ENCODE measurements around the gene PLAC9. TPM values are rescaled to one million over a fixed set of nuclear protein-coding genes. Genes with fewer than 3 reads are reported as not detected.

Gene PLAC9
- total RNA-seq, 2 donors from 2014 or later = 25.5 to 36.3 TPM

DNA sequence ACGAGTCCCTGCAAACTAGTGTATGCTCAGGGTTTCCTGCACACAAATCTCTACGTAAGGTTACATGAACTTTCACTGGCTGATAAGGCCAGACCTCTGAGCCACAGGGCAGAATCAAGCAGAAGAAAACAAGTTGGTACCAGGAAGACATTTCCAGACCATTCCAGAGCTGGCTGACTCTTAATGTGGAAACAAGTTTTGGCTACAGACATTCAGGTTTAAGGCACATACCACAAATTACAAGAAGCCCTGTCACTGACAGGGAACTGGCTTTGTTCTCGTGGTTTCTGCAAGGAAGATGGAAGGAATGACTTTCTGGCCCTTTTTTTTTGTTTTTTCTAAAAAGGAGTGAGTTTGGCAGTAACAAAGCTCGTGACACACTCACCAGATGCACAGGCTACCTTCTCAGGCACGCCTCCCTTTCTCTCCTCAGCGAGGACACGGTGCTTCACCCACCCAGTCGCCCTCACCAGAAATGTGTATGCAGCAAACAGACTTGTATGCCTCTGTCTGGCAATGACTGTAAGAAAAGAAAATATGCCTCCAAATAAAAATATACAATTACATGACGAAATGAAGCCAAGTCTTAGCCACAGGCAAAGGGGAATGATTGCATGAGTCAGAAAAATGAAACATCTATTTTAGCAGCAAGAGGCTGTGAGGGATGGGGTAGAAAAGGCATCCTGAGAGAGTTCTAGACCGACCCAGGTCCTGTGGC lies 22.6 kb downstream of the PLAC9 start:
- H3K27me3 ChIP-seq = no peaks in the 10 kb centered on the region
- no peak for DNase-seq (ENCODE audit: low spot score)
- H3K4me1 ChIP-seq = peaks cover 0 to 32% of the 10 kb centered on the region in 2 donors
- TF ChIP-seq, protein P1, sequence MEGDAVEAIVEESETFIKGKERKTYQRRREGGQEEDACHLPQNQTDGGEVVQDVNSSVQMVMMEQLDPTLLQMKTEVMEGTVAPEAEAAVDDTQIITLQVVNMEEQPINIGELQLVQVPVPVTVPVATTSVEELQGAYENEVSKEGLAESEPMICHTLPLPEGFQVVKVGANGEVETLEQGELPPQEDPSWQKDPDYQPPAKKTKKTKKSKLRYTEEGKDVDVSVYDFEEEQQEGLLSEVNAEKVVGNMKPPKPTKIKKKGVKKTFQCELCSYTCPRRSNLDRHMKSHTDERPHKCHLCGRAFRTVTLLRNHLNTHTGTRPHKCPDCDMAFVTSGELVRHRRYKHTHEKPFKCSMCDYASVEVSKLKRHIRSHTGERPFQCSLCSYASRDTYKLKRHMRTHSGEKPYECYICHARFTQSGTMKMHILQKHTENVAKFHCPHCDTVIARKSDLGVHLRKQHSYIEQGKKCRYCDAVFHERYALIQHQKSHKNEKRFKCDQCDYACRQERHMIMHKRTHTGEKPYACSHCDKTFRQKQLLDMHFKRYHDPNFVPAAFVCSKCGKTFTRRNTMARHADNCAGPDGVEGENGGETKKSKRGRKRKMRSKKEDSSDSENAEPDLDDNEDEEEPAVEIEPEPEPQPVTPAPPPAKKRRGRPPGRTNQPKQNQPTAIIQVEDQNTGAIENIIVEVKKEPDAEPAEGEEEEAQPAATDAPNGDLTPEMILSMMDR (IDR thresholded peaks at IDR 0.05) = no peak
- no peaks in the 10 kb centered on the region for H3K9me3 ChIP-seq
- peak overlapping the region; percentile 54 to 85 for H3K27ac ChIP-seq
- H3K36me3 ChIP-seq = peaks cover 78% of the 10 kb centered on the region
- no peak overlapping the region for H3K4me3 ChIP-seq

DNA sequence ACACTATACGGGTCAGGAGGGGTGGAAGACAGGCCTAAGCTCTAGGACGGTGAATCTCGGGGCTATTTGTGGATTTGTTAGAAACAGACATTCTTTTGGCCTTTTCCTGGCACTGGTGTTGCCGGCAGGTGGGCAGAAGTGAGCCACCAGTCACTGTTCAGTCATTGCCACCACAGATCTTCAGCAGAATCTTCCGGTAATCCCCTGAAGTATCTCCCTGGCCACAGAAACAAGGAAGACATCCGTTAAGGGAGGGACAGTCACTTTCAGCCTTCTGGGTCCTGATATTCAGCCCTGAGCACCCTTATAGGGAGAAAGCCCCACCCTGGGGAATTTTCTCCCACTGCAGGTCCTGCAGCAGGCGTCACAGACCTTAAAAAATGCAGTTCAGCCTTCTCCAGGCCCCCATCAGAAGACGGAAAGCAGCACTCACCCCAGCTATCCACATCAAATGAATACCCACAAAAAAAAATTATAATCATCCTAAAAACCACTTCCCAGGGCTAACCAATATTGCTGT lies 23.2 kb downstream of the PLAC9 start:
- TF ChIP-seq, protein P1 (IDR thresholded peaks at IDR 0.05) = no peak
- no peaks in the 10 kb centered on the region for H3K9me3 ChIP-seq
- no peak for DNase-seq (ENCODE audit: low spot score)
- no peak overlapping the region for H3K4me3 ChIP-seq
- H3K36me3 ChIP-seq = peaks cover 77% of the 10 kb centered on the region
- H3K27ac ChIP-seq = peak overlapping the region; percentile 54 to 85
- peaks cover 0 to 37% of the 10 kb centered on the region in 2 donors for H3K4me1 ChIP-seq
- H3K27me3 ChIP-seq = no peaks in the 10 kb centered on the region

DNA sequence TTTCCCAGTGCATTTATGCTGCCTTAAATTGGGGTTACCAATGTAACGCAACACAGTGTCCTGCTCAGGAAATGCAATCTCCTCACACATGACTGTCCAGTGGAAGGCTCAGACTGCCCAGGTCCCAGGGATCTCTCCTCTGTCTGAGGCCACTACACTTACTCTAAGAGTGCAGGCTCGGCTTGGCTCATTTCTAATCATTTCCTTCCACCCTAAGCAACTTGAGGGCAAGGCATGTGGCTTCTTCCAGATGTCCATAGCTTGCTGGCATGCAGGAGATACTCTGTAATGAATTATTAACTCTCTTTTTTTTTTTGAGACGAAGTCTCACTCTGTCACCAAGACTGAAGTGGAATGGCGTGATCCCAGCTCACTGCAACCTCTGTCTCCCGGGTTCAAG lies 23.7 kb downstream of the PLAC9 start:
- peak overlapping the region; percentile 54 to 85 for H3K27ac ChIP-seq
- TF ChIP-seq, protein P1 (IDR thresholded peaks at IDR 0.05) = no peak

DNA sequence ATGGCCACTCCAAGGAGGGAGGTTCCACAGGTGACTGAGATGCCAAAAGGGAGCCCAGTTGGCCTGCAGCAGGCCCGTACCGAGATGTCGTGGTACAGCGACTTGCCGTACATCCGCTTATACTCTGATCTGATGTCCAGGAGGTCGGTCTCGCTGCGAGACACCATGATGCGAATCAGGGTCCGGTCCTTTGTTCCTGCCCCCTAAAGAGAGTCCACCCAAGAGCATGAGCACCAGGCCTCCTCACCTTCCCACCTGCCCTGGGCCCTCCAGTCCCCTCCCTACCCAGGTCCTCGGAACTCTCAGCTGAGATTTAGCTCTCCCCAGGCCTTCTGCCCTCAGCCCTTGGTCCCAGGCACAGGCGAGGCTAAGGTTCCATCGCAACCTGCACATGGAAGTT lies 25.0 kb downstream of the PLAC9 start:
- H3K9me3 ChIP-seq = no peaks in the 10 kb centered on the region
- no peak overlapping the region for H3K4me3 ChIP-seq
- no peak for DNase-seq (ENCODE audit: low spot score)
- H3K4me1 ChIP-seq = peaks cover 0 to 44% of the 10 kb centered on the region in 2 donors
- no peaks in the 10 kb centered on the region for H3K27me3 ChIP-seq
- peaks cover 77% of the 10 kb centered on the region for H3K36me3 ChIP-seq
- H3K27ac ChIP-seq = peak overlapping the region; percentile 85 to 86
- TF ChIP-seq, protein P1 (IDR thresholded peaks at IDR 0.05) = no peak

More for the DNA sequence above, 23.7 kb downstream of the PLAC9 start:
- H3K36me3 ChIP-seq = peaks cover 77% of the 10 kb centered on the region
- no peak for DNase-seq (ENCODE audit: low spot score)
- no peak overlapping the region for H3K4me3 ChIP-seq
- no peaks in the 10 kb centered on the region for H3K9me3 ChIP-seq
- H3K27me3 ChIP-seq = no peaks in the 10 kb centered on the region
- H3K4me1 ChIP-seq = peaks cover 0 to 42% of the 10 kb centered on the region in 2 donors

DNA sequence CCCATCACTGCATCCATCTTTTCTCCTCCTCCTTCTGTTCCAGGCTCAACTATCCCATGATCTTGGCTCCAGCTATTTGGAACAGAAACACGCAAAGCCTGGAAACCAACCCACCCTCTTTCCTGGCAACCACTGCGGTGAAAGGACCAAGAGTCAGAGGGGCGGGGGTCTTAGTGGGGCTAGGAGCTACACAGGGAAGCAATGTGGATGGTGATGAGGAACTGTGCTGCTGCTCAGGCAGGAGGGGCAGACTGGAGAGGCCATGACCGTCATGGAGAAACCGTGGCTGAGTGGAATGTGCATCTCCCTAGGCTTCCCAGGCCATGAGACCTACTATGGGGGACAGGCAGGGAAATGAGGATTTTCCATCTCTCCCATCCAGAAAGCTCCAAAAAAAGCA lies 25.6 kb downstream of the PLAC9 start:
- no peak for DNase-seq (ENCODE audit: low spot score)
- H3K27me3 ChIP-seq = no peaks in the 10 kb centered on the region
- H3K4me1 ChIP-seq = peaks cover 0 to 44% of the 10 kb centered on the region in 2 donors
- no peak overlapping the region for H3K4me3 ChIP-seq
- H3K9me3 ChIP-seq = no peaks in the 10 kb centered on the region
- H3K36me3 ChIP-seq = peaks cover 77% of the 10 kb centered on the region
- TF ChIP-seq, protein P1 (IDR thresholded peaks at IDR 0.05) = no peak
- peak overlapping the region; percentile 85 to 86 for H3K27ac ChIP-seq
